ENCODE results near the gene RYR3. TPM values are rescaled to one million over a fixed set of nuclear protein-coding genes. Genes with fewer than 3 reads are reported as not detected.

RYR3 gene
- total RNA-seq, 1 donor = not detected

DNA sequence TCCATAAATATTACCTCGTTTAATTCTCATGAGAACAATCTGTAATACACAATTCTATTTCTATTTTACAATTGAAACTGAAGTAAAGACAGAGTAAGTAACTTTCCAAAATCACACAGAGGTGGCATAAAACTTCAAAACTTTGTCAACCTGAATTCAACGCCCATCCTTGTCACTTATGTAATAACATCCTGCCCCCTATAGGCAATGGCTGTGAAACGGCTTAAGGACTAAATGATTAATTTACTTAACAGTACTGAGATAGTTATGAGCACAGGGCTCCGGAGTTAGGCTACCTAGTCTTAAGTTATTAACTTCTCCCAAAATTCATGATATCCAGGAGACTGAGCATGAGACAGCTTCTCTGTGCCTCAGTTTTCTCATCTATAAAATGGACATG, 364.5 kb downstream of the RYR3 start:
- peak; percentile 12 for DNase-seq (ENCODE audit: low read depth)
- TF ChIP-seq, protein P1, sequence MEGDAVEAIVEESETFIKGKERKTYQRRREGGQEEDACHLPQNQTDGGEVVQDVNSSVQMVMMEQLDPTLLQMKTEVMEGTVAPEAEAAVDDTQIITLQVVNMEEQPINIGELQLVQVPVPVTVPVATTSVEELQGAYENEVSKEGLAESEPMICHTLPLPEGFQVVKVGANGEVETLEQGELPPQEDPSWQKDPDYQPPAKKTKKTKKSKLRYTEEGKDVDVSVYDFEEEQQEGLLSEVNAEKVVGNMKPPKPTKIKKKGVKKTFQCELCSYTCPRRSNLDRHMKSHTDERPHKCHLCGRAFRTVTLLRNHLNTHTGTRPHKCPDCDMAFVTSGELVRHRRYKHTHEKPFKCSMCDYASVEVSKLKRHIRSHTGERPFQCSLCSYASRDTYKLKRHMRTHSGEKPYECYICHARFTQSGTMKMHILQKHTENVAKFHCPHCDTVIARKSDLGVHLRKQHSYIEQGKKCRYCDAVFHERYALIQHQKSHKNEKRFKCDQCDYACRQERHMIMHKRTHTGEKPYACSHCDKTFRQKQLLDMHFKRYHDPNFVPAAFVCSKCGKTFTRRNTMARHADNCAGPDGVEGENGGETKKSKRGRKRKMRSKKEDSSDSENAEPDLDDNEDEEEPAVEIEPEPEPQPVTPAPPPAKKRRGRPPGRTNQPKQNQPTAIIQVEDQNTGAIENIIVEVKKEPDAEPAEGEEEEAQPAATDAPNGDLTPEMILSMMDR (IDR thresholded peaks at IDR 0.05; ENCODE audit: insufficient read depth, low read depth, low read length) = peak; percentile 28
- no peak overlapping the region for H3K4me3 ChIP-seq (ENCODE audit: low read depth, low read length)

DNA sequence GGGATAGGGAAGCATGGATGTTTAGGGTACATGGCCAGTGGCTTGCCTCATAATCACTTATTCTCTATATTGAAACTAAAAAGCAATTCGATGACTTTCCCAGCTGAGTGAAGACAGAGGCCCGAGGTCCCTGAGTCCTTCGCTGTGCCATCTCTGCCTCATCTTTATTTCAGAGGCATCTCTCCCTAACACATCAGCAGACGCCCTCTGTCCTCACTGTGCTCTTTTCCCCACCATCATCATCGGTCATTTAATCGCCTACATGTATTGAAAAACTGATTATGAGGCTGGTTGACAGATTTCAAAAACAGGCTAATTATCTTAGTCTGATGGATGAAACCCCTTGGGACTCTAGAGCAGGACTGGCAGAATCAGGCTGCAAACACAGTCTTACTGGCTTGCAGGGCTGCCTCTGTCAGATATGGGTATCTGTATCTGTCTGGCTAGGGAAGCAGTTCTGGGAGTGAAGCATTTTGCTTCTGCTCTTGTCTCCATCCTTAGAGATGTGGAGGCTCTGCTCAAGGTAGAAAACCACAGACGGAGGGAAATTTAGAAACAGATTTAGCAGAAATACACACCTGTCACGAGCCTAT, 366.6 kb downstream of the RYR3 start:
- TF ChIP-seq, protein P1 (IDR thresholded peaks at IDR 0.05; ENCODE audit: insufficient read depth, low read depth, low read length) = no peak
- H3K4me3 ChIP-seq (ENCODE audit: low read depth, low read length) = no peak overlapping the region
- DNase-seq (ENCODE audit: low read depth) = no peak

DNA sequence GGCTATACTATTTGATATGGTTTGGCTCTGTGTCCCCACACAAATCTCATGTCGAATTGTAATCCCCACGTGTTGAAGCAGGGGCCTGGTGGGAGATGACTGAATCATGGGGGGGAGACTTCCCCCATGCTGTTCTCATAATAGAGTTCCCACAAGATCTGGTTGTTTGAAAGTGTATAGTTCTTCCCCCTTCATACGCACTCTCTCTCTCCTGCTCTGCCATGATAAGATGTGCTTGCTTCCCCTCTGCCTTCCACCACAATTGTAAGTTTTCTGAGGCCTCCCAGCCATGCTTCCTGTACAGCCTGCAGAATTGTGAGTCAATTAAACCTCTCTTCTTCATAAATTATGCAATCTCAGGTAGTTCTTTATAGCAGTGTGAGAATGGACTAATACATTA, 367.4 kb downstream of the RYR3 start:
- H3K4me3 ChIP-seq (ENCODE audit: low read depth, low read length) = no peak overlapping the region
- DNase-seq (ENCODE audit: low read depth) = no peak
- TF ChIP-seq, protein P1 (IDR thresholded peaks at IDR 0.05; ENCODE audit: insufficient read depth, low read depth, low read length) = no peak

DNA sequence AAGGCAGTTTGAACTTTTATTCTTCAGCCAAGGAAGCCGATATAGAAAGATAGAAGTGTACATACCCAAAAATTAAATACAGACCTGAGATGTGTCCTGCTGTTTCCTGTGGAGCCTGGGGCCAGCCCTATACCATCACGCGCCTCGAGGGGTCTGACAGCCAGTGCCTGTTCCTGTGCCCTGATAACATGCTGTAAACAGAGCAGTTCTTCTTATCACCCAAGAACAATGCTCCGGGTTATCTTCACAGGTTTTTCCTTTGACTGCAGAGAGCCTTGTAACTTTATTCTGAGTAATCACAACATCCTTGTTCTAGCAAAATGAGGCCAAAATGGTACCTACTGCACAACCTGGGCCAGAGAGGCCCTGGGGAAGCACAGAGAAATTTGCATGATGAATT, 367.8 kb downstream of the RYR3 start:
- TF ChIP-seq, protein P1 (IDR thresholded peaks at IDR 0.05; ENCODE audit: insufficient read depth, low read depth, low read length) = no peak
- no peak for DNase-seq (ENCODE audit: low read depth)
- H3K4me3 ChIP-seq (ENCODE audit: low read depth, low read length) = no peak overlapping the region

DNA sequence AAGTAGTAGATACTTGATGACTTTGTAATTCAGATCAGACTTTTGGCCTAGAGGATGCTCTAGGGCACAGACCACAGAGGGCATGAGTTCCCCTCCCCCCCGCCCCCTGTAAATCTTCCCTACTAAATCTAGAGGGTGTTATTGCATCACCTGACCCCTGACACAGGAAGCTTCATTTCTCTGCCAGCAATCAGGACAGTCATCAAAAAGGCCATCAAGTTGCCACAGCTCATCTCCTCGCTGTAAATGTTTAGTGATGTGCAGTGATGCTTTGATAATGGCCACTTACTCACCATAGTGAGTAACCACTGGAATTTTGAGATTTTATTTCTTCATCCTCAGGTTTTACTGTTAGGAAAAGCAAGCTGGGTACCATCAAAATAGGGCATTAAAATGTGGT, 368.3 kb downstream of the RYR3 start:
- TF ChIP-seq, protein P1 (IDR thresholded peaks at IDR 0.05; ENCODE audit: insufficient read depth, low read depth, low read length) = no peak
- no peak for DNase-seq (ENCODE audit: low read depth)
- H3K4me3 ChIP-seq (ENCODE audit: low read depth, low read length) = no peak overlapping the region

DNA sequence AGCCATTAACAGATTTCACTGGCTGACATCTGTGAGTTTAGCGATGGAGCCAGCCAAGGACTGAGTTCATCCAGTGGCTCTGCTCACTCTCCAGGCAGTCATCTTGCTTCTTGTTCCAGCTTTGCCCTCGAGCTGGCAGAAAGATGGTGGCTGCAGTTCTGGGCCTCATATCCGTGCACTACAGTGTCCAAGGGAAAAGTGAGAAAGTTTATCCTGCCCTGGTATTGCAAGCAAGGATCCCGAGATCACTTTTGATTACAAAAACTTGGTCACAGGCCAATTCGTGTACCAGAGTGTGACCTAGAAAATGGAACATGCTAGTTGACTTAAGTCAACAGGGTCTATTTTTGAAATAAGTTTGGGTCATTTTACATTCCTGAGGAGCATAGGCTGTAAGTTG, 369.6 kb downstream of the RYR3 start:
- DNase-seq (ENCODE audit: low read depth) = no peak
- no peak overlapping the region for H3K4me3 ChIP-seq (ENCODE audit: low read depth, low read length)
- TF ChIP-seq, protein P1 (IDR thresholded peaks at IDR 0.05; ENCODE audit: insufficient read depth, low read depth, low read length) = no peak

DNA sequence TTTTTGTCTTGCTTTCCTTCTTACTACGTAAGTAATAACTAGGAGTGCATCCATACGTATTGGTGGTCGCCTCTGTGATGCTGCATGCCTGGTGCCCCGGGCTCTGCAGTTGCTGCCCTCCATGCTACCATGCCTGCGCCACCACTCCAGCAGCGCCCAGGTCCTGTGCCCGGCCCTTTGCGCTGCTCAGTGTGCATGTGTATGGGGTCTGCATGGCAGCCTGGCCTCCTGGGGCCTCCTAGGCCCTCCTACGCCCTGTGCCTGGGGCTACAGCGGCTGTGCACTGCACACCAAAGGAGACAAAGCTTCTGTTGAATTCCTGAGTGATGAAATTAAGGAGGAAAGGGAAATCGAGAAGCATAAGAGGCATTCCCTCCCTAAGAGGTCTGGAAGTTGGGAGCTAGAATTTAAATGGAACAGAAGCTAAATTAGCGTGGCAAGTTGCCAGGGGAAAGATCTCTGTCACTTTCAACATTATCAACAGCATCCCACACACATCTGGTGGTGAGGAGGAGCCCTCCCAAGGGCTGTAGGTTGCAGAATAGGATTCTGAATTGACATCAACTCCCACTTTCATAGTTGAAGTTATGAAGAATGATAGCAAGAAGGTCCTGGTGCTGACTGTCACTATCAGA, 382.5 kb downstream of the RYR3 start:
- no peak for DNase-seq (ENCODE audit: low read depth)
- TF ChIP-seq, protein P1 (IDR thresholded peaks at IDR 0.05; ENCODE audit: insufficient read depth, low read depth, low read length) = no peak
- no peak overlapping the region for H3K4me3 ChIP-seq (ENCODE audit: low read depth, low read length)

Measured in fibroblast of villous mesenchyme (primary cell).